Measurements from ENCODE around the gene SLC25A53. TPM values are rescaled to one million over a fixed set of nuclear protein-coding genes. Genes with fewer than 3 reads are reported as not detected.
A peak's percentile ranks its signal among the peaks of the same experiment; 100 is the strongest.

Gene SLC25A53
- total RNA-seq, 1 donor from 2014 or later: 9.6 TPM

DNA sequence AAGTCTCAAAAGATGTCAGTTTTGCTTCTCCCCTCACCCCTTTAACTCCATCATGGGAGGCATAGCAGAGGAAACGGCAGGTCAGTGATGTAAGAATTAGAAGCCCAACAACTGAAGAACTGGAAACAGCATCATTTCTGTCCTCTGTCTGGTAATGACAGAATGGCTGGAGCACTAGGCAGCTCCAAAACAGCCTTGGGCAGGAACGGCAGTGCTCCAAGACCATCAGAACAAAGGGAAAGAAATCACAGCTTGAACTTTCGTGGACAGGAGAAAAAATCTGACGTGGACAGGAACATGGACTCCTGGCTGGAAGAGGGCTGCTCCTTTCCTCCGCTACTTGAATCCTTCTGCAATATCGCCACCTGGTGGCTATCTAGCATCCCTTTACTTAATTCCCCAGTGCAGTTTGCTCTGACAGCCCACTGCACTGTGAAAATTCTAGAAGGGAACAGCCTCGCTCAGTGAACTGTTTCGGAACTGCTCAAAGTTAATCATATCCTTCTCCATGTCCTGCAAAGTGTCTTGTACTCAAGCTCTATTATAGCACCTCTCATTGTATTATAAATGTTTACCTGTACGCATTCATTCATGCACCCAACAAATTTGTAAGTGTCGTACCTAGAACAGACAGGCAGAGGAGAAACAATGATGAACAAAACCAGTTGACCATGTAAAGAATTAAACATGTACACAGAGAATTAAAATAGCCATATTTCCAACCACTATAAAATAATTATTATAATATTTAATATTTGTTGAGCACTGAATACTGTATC is 20.4 kb downstream of the SLC25A53 start:
- intact Hi-C loops (cut with micrococcal nuclease): loop anchor here (1.0 to 10.0 kb wide), 4 partner anchors 38 to 602 kb away; no protein-coding TSS in a partner anchor

DNA sequence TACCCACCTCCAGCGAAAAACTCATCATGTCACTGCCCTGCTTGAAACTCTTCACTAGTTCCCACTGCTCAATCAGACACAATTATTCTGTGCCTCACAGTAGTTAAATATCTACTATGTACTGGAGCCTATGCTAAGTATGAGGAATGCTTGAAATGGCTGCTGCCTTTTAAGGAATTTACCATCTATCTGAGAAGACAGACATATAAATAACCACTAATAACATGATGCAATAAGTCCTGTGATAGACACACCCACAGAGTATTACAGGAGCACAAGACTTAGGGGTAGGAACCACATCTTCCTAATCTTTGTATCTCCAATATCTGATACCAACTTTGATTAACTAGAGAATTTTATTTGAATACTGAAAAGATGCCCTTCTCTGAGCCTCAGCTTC is 21.1 kb downstream of the SLC25A53 start:
- Mint-ChIP-seq H3K4me3 (no peak overlapping the region), H3K4me1 (peaks cover 19% of the 10 kb centered on the region), H3K27ac (no peak overlapping the region), H3K36me3 (ENCODE audit: low read depth) (peaks cover 6% of the 10 kb centered on the region), H3K9me3 (no peaks in the 10 kb centered on the region), H3K27me3 (no peaks in the 10 kb centered on the region)
- intact Hi-C loops (cut with micrococcal nuclease): loop anchor here (1.0 to 10.0 kb wide), 4 partner anchors 37 to 601 kb away; no protein-coding TSS in a partner anchor
- ChIA-PET CTCF (interaction anchor here (0.6 to 3.4 kb wide), 6 partner anchors 8 to 445 kb away, joined by 3 to 26 read pairs (median 6); partner anchors contain the start of genes SLC25A53 and ZCCHC18), POLR2A (no interaction called here)
- no peak for ATAC-seq (ENCODE audit: low read depth)
- TF ChIP-seq, protein P1, sequence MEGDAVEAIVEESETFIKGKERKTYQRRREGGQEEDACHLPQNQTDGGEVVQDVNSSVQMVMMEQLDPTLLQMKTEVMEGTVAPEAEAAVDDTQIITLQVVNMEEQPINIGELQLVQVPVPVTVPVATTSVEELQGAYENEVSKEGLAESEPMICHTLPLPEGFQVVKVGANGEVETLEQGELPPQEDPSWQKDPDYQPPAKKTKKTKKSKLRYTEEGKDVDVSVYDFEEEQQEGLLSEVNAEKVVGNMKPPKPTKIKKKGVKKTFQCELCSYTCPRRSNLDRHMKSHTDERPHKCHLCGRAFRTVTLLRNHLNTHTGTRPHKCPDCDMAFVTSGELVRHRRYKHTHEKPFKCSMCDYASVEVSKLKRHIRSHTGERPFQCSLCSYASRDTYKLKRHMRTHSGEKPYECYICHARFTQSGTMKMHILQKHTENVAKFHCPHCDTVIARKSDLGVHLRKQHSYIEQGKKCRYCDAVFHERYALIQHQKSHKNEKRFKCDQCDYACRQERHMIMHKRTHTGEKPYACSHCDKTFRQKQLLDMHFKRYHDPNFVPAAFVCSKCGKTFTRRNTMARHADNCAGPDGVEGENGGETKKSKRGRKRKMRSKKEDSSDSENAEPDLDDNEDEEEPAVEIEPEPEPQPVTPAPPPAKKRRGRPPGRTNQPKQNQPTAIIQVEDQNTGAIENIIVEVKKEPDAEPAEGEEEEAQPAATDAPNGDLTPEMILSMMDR (IDR thresholded peaks at IDR 0.05): no peak
- DNase-seq: no peak

More for the DNA sequence above, 20.4 kb downstream of the SLC25A53 start:
- H3K4me3 Mint-ChIP-seq: no peak overlapping the region
- peaks cover 3% of the 10 kb centered on the region for H3K36me3 Mint-ChIP-seq (ENCODE audit: low read depth)
- peaks cover 19% of the 10 kb centered on the region for H3K4me1 Mint-ChIP-seq
- ATAC-seq (ENCODE audit: low read depth) (peak; percentile 69), DNase-seq (no peak)
- ChIA-PET CTCF (interaction anchor here (0.6 to 3.4 kb wide), 8 partner anchors 9 to 446 kb away, joined by 3 to 26 read pairs (median 6); partner anchors contain the start of genes SLC25A53 and ZCCHC18), POLR2A (interaction anchor here (0.6 kb wide), 1 partner anchor 12 kb away, joined by 5 read pairs; no protein-coding TSS in a partner anchor)
- H3K27me3 Mint-ChIP-seq: no peaks in the 10 kb centered on the region
- TF ChIP-seq, protein P1 (IDR thresholded peaks at IDR 0.05): no peak
- no peak overlapping the region for H3K27ac Mint-ChIP-seq
- no peaks in the 10 kb centered on the region for H3K9me3 Mint-ChIP-seq

DNA sequence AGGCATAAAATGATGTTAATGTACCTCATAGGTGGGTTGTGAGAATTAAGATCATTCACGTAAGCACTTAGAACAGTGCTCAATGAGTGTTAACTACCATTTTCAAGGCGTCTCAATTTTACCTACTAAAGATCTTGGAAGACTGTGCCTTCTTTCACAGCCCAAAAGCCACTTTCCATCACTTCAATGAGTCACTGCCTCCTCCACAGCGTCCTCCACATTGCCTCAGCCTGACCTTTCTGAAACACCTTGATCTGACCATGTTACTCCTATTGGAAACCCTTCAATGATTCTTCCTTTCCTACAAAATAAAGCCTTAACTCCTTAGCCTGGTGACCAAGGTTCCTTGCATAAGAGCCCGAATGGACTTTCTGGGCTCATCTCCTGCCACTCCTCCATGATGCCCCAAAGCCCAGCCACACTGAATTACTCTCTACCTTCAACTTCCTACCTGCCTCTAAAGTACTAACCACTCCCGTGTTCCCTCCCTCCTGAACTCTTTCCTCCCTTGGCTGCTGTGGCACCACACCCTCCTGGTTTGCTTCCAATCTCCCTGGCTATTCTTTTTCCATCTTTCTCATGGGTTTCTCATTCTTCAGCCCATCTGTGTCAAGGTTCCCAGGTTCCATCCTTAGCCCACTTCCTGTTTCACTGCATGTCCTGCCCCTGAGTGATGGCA is 22.1 kb downstream of the SLC25A53 start:
- Mint-ChIP-seq H3K36me3 (ENCODE audit: low read depth) (peaks cover 16% of the 10 kb centered on the region), H3K9me3 (no peaks in the 10 kb centered on the region), H3K4me1 (peaks cover 19% of the 10 kb centered on the region), H3K27me3 (no peaks in the 10 kb centered on the region), H3K27ac (peak overlapping the region; percentile 47), H3K4me3 (no peak overlapping the region)
- CTCF ChIA-PET: interaction anchor here (3.4 kb wide), 1 partner anchor 22 kb away, joined by 20 read pairs; the partner anchor contains the start of gene ZCCHC18
- ATAC-seq (ENCODE audit: low read depth) (no peak), DNase-seq (no peak)
- intact Hi-C loops (cut with micrococcal nuclease): loop anchor here (5.0 to 10.0 kb wide), 2 partner anchors 217 to 600 kb away; no protein-coding TSS in a partner anchor
- POLR2A ChIA-PET: no interaction called here
- TF ChIP-seq, protein P1 (IDR thresholded peaks at IDR 0.05): no peak

DNA sequence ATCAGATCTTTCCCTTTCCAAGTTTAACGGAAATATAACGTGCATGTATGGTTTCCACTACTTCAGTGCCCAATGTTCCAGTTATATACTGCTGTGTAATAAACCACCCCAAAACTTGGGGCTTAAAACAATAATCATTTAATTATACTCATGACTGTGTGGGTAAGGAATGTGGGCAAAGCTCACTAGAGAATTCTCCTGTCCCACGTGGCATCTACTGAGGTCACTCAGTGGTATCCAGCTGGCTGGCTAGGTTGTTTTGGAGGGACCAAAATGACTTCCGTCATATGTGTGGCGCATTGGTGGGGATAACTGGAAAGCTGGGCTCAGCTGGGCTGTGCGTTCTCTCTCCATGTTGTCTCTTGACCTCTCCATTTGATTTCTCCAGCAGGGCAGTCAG is 26.0 kb downstream of the SLC25A53 start:
- ChIA-PET POLR2A (no interaction called here), CTCF (no interaction called here)
- Mint-ChIP-seq H3K36me3 (ENCODE audit: low read depth) (peaks cover 21% of the 10 kb centered on the region), H3K27me3 (no peaks in the 10 kb centered on the region), H3K4me3 (no peak overlapping the region), H3K9me3 (no peaks in the 10 kb centered on the region), H3K4me1 (peaks cover 27% of the 10 kb centered on the region), H3K27ac (no peak overlapping the region)
- TF ChIP-seq, protein P1 (IDR thresholded peaks at IDR 0.05): no peak
- no peak for DNase-seq
- intact Hi-C loops (cut with micrococcal nuclease): loop anchor here (10.0 kb wide), 1 partner anchor 596 kb away; no protein-coding TSS in a partner anchor
- ATAC-seq (ENCODE audit: low read depth): no peak
